Effector memory CD8-positive, alpha-beta T cell (primary cell): ENCODE results near the gene RSKR.

Experiments used
- ATAC-seq: fragments of 150-1000 bp; cut with Tn5 transposase; replicated peaks from 2 replicates; pipeline ENCODE4 v1.10.0; 2021; ENCODE audit warnings: mild to moderate bottlenecking, moderate library complexity
- DNase-seq, 3 experiments: peaks; one replicate each; pipeline ENCODE4 v3.0.0; 2021
- H3K27ac Mint-ChIP-seq, 2 donors: one replicate each; pipeline ENCODE4 v1.8.0; 2022; ENCODE audit warnings: mild to moderate bottlenecking in 2 of 2, mixed read lengths in 2 of 2, moderate library complexity in 2 of 2
- H3K27me3 Mint-ChIP-seq, 2 donors: one replicate each; pipeline ENCODE4 v1.8.0; 2022; ENCODE audit warnings: mixed read lengths in 2 of 2
- H3K36me3 Mint-ChIP-seq: one replicate; pipeline ENCODE4 v1.8.0; 2022; ENCODE audit warnings: mild to moderate bottlenecking, moderate library complexity, mixed read lengths; ENCODE audit not compliant: insufficient read depth
- H3K4me1 Mint-ChIP-seq, 2 donors: one replicate each; pipeline ENCODE4 v1.8.0; 2022; ENCODE audit warnings: low read depth in 2 of 2, mixed read lengths in 2 of 2
- H3K4me3 Mint-ChIP-seq, 2 donors: one replicate each; pipeline ENCODE4 v1.8.0; 2022; ENCODE audit warnings: mild to moderate bottlenecking in 2 of 2, mixed read lengths in 2 of 2, moderate library complexity in 2 of 2
- H3K9me3 Mint-ChIP-seq, 2 donors: one replicate each; pipeline ENCODE4 v1.8.0; 2022; ENCODE audit warnings: mixed read lengths in 2 of 2

The RSKR gene

GRCh38 chr17:28644787-28645575, 31.0 kb upstream of the RSKR start, which contains the start of gene BLTP2:
Gene BLTP2 (minus strand): TSS chr17:28645158. CDS start chr17:28645056, 102 bp downstream.
- Mint-ChIP-seq H3K9me3 (no peaks in the 10 kb centered on the region), H3K27me3 (no peaks in the 10 kb centered on the region), H3K27ac (peak within 1 kb of the TSS; percentile 93 to 97), H3K36me3 (peaks cover 47% of the 10 kb centered on the region), H3K4me3 (peak within 1 kb of the TSS; percentile 85 to 92), H3K4me1 (peaks cover 32 to 42% of the 10 kb centered on the region in 2 donors)
- DNase-seq, result peak; percentile 91 to 92 (median 91)
- peak; percentile 97 for ATAC-seq

- H3K27ac Mint-ChIP-seq, result peak overlapping the region; percentile 93 to 97
- peak overlapping the region; percentile 85 to 92 for H3K4me3 Mint-ChIP-seq
- H3K4me1 Mint-ChIP-seq, result peaks cover 32 to 45% of the 10 kb centered on the region in 2 donors
- H3K9me3 Mint-ChIP-seq, result no peaks in the 10 kb centered on the region
- DNase-seq (no peak), ATAC-seq (no peak)
- peaks cover 54% of the 10 kb centered on the region for H3K36me3 Mint-ChIP-seq
- no peaks in the 10 kb centered on the region for H3K27me3 Mint-ChIP-seq
Observed at GRCh38 chr17:28643983-28644786, 30.2 kb upstream of the RSKR start.

GRCh38 chr17:28641579-28641978, 27.6 kb upstream of the RSKR start:
- ATAC-seq (no peak), DNase-seq (no peak)
- Mint-ChIP-seq H3K27me3 (no peaks in the 10 kb centered on the region), H3K27ac (no peak overlapping the region), H3K4me1 (peaks cover 29 to 50% of the 10 kb centered on the region in 2 donors), H3K4me3 (no peak overlapping the region), H3K9me3 (no peaks in the 10 kb centered on the region), H3K36me3 (peaks cover 77% of the 10 kb centered on the region)

- no peak for DNase-seq
- no peak for ATAC-seq
- H3K4me1 Mint-ChIP-seq, result peaks cover 13 to 33% of the 10 kb centered on the region in 2 donors
Observed at GRCh38 chr17:28635506-28635905, 21.5 kb upstream of the RSKR start.

GRCh38 chr17:28634206-28634865, 20.4 kb upstream of the RSKR start:
- H3K4me1 Mint-ChIP-seq, result peaks cover 11 to 31% of the 10 kb centered on the region in 2 donors
- H3K36me3 Mint-ChIP-seq, result peaks cover 87% of the 10 kb centered on the region
- H3K27ac Mint-ChIP-seq, result peak overlapping the region in 1 of 2 donors; percentile 25
- H3K4me3 Mint-ChIP-seq, result no peak overlapping the region
- H3K27me3 Mint-ChIP-seq, result no peaks in the 10 kb centered on the region
- ATAC-seq, result no peak
- no peaks in the 10 kb centered on the region for H3K9me3 Mint-ChIP-seq
- no peak for DNase-seq

More at GRCh38 chr17:28635506-28635905, 21.5 kb upstream of the RSKR start:
- Mint-ChIP-seq H3K4me3 (no peak overlapping the region), H3K27ac (no peak overlapping the region), H3K27me3 (no peaks in the 10 kb centered on the region), H3K36me3 (peaks cover 87% of the 10 kb centered on the region), H3K9me3 (no peaks in the 10 kb centered on the region)

- DNase-seq (no peak), ATAC-seq (no peak)
- H3K9me3 Mint-ChIP-seq, result no peaks in the 10 kb centered on the region
- H3K36me3 Mint-ChIP-seq, result peaks cover 74% of the 10 kb centered on the region
- H3K4me1 Mint-ChIP-seq, result peaks cover 0 to 15% of the 10 kb centered on the region in 2 donors
- no peaks in the 10 kb centered on the region for H3K27me3 Mint-ChIP-seq
- H3K27ac Mint-ChIP-seq, result peak overlapping the region in 1 of 2 donors; percentile 16
- H3K4me3 Mint-ChIP-seq, result no peak overlapping the region
Observed at GRCh38 chr17:28626818-28627217, 12.8 kb upstream of the RSKR start.

- no peaks in the 10 kb centered on the region for H3K27me3 Mint-ChIP-seq
- H3K36me3 Mint-ChIP-seq, result peaks cover 74% of the 10 kb centered on the region
- DNase-seq (no peak), ATAC-seq (no peak)
- H3K9me3 Mint-ChIP-seq, result no peaks in the 10 kb centered on the region
- no peak overlapping the region for H3K4me3 Mint-ChIP-seq
- H3K27ac Mint-ChIP-seq, result no peak overlapping the region
- peaks cover 0 to 15% of the 10 kb centered on the region in 2 donors for H3K4me1 Mint-ChIP-seq
Observed at GRCh38 chr17:28624148-28624547, 10.2 kb upstream of the RSKR start.

GRCh38 chr17:28623696-28624095, 9.7 kb upstream of the RSKR start:
- no peak overlapping the region for H3K4me3 Mint-ChIP-seq
- no peaks in the 10 kb centered on the region for H3K27me3 Mint-ChIP-seq
- no peak overlapping the region for H3K27ac Mint-ChIP-seq
- DNase-seq (no peak), ATAC-seq (no peak)
- H3K36me3 Mint-ChIP-seq, result peaks cover 75% of the 10 kb centered on the region
- peaks cover 0 to 15% of the 10 kb centered on the region in 2 donors for H3K4me1 Mint-ChIP-seq
- H3K9me3 Mint-ChIP-seq, result no peaks in the 10 kb centered on the region

GRCh38 chr17:28622186-28622585, 8.2 kb upstream of the RSKR start:
- Mint-ChIP-seq H3K4me1 (peaks cover 0 to 9% of the 10 kb centered on the region in 2 donors), H3K36me3 (peaks cover 76% of the 10 kb centered on the region), H3K4me3 (no peak overlapping the region), H3K27me3 (no peaks in the 10 kb centered on the region), H3K27ac (no peak overlapping the region), H3K9me3 (no peaks in the 10 kb centered on the region)
- ATAC-seq (no peak), DNase-seq (no peak)

- no peak for ATAC-seq
- Mint-ChIP-seq H3K27ac (no peak overlapping the region), H3K27me3 (no peaks in the 10 kb centered on the region), H3K36me3 (peaks cover 84% of the 10 kb centered on the region), H3K9me3 (no peaks in the 10 kb centered on the region), H3K4me1 (peaks cover 0 to 3% of the 10 kb centered on the region in 2 donors), H3K4me3 (no peak overlapping the region)
- no peak for DNase-seq
Observed at GRCh38 chr17:28620010-28620409, 6.0 kb upstream of the RSKR start.

GRCh38 chr17:28618464-28618863, 4.5 kb upstream of the RSKR start:
- peaks cover 4 to 5% of the 10 kb centered on the region in 2 donors for H3K4me1 Mint-ChIP-seq
- DNase-seq (no peak), ATAC-seq (no peak)
- H3K36me3 Mint-ChIP-seq, result peaks cover 85% of the 10 kb centered on the region
- no peaks in the 10 kb centered on the region for H3K9me3 Mint-ChIP-seq
- no peaks in the 10 kb centered on the region for H3K27me3 Mint-ChIP-seq
- no peak overlapping the region for H3K4me3 Mint-ChIP-seq
- H3K27ac Mint-ChIP-seq, result peak overlapping the region in 1 of 2 donors; percentile 60

- peaks cover 5 to 9% of the 10 kb centered on the region in 2 donors for H3K4me1 Mint-ChIP-seq
- no peak for ATAC-seq
- H3K27me3 Mint-ChIP-seq, result no peaks in the 10 kb centered on the region
- peak overlapping the region in 1 of 2 donors; percentile 29 for H3K27ac Mint-ChIP-seq
- no peaks in the 10 kb centered on the region for H3K9me3 Mint-ChIP-seq
- no peak for DNase-seq
- peaks cover 63% of the 10 kb centered on the region for H3K36me3 Mint-ChIP-seq
- no peak overlapping the region for H3K4me3 Mint-ChIP-seq
Observed at GRCh38 chr17:28616281-28616680, 2.3 kb upstream of the RSKR start.

- Mint-ChIP-seq H3K36me3 (peaks cover 54% of the 10 kb centered on the region), H3K4me1 (peaks cover 5 to 9% of the 10 kb centered on the region in 2 donors), H3K27me3 (no peaks in the 10 kb centered on the region), H3K27ac (no peak overlapping the region), H3K4me3 (no peak overlapping the region), H3K9me3 (no peaks in the 10 kb centered on the region)
- ATAC-seq (no peak), DNase-seq (no peak)
Observed at GRCh38 chr17:28615260-28615940, 1.4 kb upstream of the RSKR start.
